HG03457 (cell line): ENCODE results near the gene PRX.
A peak's percentile ranks its signal among the peaks of the same experiment; 100 is the strongest.
"Not testable (repeated sequence)": the region's sequence is repeated elsewhere in the genome, so short reads cannot be mapped to it uniquely, and the experiment has no call there.

Experiments used
- ATAC-seq: cut with Tn5 transposase; IDR thresholded peaks from one replicate; pipeline ENCODE4 v1.9.1; 2021; ENCODE audit warnings: moderate number of reproducible peaks; ENCODE audit not compliant: unreplicated experiment

Gene PRX

GRCh38 chr19:40413291-40413845 is at the start of gene PRX:
PRX (minus strand) TSS chr19:40413378; CDS start chr19:40407932, 5,446 bp downstream.
- ATAC-seq = no peak

GRCh38 chr19:40461669-40462221 is 48.6 kb upstream of the PRX start:
- no peak for ATAC-seq

GRCh38 chr19:40460185-40460584 is 47.0 kb upstream of the PRX start:
- no peak for ATAC-seq

- no peak for ATAC-seq
Measured at GRCh38 chr19:40458597-40458974, 45.4 kb upstream of the PRX start.

GRCh38 chr19:40457953-40458596 is 44.9 kb upstream of the PRX start:
- ATAC-seq = no peak

- no peak for ATAC-seq
Measured at GRCh38 chr19:40457048-40457447, 43.9 kb upstream of the PRX start.

GRCh38 chr19:40453943-40454342 is 40.8 kb upstream of the PRX start:
- ATAC-seq = not testable (repeated sequence)

GRCh38 chr19:40453151-40453735 is 40.1 kb upstream of the PRX start:
- ATAC-seq = no peak

GRCh38 chr19:40452016-40452415 is 38.8 kb upstream of the PRX start:
- ATAC-seq = no peak

- no peak for ATAC-seq
Measured at GRCh38 chr19:40450664-40451063, 37.5 kb upstream of the PRX start.

- no peak for ATAC-seq
Measured at GRCh38 chr19:40449506-40449905, 36.3 kb upstream of the PRX start.

- ATAC-seq = no peak
Measured at GRCh38 chr19:40446263-40446784, 33.1 kb upstream of the PRX start.

- no peak for ATAC-seq
Measured at GRCh38 chr19:40445780-40446262, 32.6 kb upstream of the PRX start.

GRCh38 chr19:40444825-40445312 is 31.7 kb upstream of the PRX start:
- no peak for ATAC-seq

- ATAC-seq = peak; percentile 48
Measured at GRCh38 chr19:40444000-40444824, 31.0 kb upstream of the PRX start, which contains the start of gene SERTAD3. SERTAD3 (minus strand) TSS chr19:40444335; CDS start chr19:40442080, 2,255 bp downstream.

GRCh38 chr19:40443131-40443999 is 30.2 kb upstream of the PRX start:
- ATAC-seq = peak; percentile 57

- ATAC-seq = no peak
Measured at GRCh38 chr19:40442328-40443130, 29.4 kb upstream of the PRX start.

- ATAC-seq = no peak
Measured at GRCh38 chr19:40441719-40442253, 28.6 kb upstream of the PRX start.

GRCh38 chr19:40438284-40438683 is 25.1 kb upstream of the PRX start:
- no peak for ATAC-seq
